SW480 (cell line): ENCODE measurements around the gene ENOX1.
A peak's percentile ranks its signal among the peaks of the same experiment; 100 is the strongest.
"Not testable (repeated sequence)": the region's sequence is repeated elsewhere in the genome, so short reads cannot be mapped to it uniquely, and the experiment has no call there.

Experiments
- DNase-seq: peaks from one replicate; pipeline ENCODE4 v3.0.0-alpha.2; 2016; ENCODE audit warnings: low spot score

ENOX1 gene

GRCh38 chr13:43431290-43431716 lies 355.5 kb downstream of the ENOX1 start:
- DNase-seq = no peak

DNA sequence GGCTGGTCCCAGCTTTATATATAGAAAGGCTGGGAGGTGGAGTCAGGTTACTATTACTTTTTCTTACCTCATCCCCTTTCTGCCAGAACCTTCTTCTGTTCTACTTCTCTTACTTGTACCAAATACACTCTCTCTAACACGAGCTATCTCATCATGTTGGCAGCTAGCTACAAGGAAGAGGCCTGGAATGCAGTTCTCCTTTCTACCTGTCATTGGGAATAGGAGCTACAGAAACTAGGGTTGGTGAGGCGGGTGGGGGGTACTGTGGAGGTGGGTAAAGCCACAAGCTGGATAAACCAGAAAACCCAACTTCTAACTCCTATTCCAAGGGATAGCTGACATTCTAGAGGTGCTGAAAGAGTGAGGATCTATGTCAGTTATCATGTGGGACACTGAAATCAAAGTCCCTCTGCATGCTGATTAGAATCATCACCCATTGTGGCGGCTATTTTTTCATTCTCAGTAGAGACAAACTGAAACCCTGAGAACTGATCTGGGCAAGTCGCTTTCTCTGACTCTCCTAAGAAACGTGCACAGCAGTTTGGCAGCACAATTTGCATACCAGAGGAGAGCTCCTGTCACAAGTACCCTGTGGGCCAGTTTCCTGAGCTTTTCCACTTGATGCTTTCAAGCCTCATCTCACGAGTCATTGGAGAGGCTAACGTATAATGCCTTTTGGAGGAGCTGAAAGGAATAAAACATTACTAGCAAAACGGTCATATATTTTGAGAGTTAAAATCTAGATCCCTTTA lies 358.1 kb downstream of the ENOX1 start:
- no peak for DNase-seq

- DNase-seq = no peak
These were observed 360.4 kb downstream of the ENOX1 start for GRCh38 chr13:43426355-43426754.

DNA sequence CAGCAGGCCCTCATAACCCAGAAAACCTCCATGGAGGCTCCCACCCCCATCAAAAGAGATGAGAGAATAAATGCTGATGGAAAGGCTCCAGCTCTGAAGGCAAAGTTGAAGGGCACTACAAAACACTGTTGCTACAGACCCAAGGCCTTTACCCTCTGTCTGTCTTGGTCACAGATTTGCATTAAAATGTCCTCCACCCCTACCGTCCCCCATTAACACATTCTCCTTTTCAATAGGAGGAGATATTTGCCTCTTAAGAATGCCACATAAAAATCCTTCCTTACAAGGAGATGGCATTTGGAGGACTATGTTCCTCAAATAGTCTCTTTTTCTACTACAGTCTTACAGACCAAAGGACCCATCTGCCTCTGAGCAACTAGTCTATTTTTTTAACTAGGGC lies 361.5 kb downstream of the ENOX1 start:
- no peak for DNase-seq

- DNase-seq = no peak
These were observed 362.4 kb downstream of the ENOX1 start for GRCh38 chr13:43424412-43424811.

DNA sequence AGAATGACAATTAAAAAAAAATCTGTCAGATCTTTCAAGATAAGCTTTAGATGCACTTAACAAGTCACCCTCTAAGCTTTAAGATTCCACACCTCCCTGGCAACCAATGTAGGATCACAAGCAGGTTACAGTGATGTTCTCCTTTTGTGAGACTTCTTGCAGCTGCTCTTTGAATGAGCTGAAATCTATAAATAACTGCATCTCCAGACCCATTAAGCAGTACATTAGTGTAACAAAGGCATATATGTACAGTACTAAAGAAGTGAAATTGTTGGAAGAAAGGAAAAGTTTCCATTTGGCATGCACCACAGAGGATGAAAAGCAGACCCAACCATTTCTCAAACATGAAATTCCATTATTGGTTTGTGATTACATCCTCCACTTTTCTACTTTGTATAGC lies 364.7 kb downstream of the ENOX1 start:
- no peak for DNase-seq

DNA sequence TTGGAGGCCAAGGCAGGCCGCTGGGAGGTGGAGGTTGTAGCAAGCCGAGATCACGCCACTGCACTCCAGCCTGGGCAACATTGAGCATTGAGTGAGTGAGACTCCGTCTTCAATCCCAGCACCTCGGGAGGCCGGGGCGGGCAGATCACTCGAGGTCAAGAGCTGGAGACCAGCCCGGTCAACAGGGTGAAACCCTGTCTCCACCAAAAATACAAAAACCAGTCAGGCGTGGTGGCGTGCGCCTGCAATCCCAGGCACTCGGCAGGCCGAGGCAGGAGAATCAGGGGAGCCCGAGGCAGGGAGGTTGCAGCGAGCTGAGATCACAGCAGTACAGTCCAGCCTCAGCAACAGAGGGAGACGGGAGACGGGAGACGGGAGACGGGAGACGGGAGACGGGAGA lies 369.9 kb downstream of the ENOX1 start:
- DNase-seq = not testable (repeated sequence)

DNA sequence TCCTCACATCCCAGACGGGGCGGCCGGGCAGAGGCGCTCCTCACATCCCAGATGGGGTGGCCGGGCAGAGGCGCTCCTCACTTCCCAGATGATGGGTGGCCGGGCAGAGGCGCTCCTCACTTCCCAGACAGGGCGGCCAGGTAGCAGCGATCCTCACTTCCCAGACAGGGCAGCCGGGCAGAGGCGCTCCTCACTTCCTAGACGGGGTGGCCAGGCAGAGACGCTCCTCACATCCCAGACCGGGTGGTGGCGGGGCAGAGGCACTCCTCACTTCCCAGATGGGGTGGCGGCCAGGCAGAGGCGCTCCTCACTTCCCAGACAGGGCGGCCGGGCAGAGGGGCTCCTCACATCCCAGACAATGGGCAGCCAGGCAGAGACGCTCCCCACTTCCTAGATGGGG lies 370.4 kb downstream of the ENOX1 start:
- DNase-seq = not testable (repeated sequence)

DNA sequence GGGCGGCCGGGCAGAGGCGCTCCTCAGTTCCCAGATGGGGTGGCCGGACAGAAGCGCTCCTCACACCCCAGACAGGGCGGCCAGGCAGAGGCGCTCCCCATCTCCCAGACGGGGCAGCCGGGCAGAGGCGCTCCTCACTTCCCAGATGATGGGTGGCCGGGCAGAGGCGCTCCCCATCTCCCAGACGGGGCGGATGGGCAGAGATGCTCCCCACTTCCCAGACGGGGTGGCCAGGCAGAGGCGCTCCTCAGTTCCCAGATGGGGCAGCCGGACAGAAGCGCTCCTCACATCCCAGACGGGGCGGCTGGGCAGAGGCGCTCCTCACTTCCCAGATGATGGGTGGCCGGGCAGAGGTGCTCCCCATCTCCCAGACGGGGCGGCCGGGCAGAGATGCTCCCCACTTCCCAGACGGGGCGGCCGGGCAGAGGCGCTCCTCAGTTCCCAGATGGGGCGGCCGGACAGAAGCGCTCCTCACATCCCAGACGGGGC lies 370.8 kb downstream of the ENOX1 start:
- not testable (repeated sequence) for DNase-seq

DNA sequence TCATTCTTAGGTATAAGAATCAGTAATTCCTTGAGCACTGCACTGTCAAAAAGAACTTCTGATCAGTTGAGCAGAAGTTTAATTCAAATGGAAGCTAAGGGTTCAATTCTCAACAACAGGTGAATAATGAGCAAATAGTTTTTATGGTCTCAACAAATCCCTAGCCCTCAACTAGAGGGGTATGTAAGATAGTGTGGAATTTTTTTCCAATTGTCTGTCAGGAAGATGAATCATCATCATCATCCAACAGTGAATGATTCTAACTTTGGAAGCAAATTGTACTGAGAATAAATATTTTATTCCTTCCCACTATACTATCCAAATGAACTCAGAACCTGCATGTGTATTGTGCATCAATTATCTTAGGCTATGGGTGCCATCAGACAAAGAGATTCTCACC lies 372.7 kb downstream of the ENOX1 start:
- DNase-seq = no peak

GRCh38 chr13:43411741-43412140 lies 375.0 kb downstream of the ENOX1 start:
- no peak for DNase-seq

GRCh38 chr13:43411211-43411610 lies 375.6 kb downstream of the ENOX1 start:
- DNase-seq = no peak

- no peak for DNase-seq
These were observed 378.5 kb downstream of the ENOX1 start for GRCh38 chr13:43408274-43408673.

DNA sequence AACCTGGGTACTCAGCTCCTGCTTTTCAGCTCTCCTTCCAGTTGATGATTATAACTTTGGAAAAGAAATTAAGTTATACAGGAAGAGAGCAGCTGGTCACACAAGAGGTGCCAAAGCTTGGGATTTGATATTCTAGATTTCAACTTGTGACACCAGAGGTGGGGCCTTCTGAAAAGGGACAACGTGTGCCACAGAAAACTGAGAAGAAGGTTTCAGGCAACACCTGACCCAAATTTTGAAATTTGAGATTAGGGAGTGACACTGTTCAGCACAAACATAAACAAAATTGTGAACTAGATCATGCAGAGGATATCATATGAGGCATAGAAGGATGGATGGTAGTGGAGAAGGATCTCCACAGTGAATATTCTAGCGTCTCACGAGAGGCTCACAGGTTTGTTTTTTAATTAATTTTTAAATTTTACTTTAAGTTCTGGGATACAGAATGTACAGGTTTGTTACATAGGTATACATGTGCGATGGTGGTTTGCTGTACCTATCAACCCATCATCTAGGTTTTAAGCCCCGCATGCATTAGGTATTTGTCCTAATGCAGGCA lies 379.7 kb downstream of the ENOX1 start:
- DNase-seq = no peak

DNA sequence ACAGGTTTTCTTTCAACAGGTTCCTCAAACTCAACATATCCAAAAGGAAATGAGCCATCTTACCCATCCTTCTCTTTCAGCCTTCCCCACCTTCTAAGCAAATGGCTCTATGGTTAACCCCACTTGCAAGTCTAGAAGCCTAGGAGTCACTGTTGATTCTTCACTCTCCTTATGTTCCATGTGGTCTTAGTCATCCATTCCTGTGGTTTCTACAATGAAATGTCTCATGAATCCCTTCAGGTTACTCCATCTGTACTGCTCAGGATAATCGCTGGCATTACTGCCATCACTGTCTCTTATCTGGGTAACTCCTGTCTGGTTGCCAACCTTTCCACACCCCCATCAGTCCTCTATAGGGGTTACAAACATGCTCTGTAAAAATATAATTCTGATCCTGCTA lies 381.3 kb downstream of the ENOX1 start:
- peak; percentile 33 for DNase-seq

DNA sequence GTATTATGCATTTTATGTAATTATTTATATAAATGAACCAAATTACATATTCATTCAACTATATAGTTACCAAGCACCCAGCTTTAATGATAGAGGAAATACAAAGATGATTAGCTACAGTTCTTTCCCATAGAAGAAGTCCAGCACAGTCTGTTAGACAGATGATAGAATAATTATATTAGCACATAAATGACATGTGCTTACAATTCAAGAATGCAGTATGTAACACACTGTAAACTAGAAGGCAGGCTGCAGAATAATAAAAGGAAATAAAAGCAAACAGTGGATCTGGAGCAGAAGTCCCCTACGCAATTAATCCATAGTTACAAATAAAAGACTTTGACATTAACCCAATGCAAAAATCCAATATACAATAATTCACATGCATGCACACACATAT lies 384.4 kb downstream of the ENOX1 start:
- no peak for DNase-seq

- no peak for DNase-seq
These were observed 385.4 kb downstream of the ENOX1 start for GRCh38 chr13:43401361-43401760.

DNA sequence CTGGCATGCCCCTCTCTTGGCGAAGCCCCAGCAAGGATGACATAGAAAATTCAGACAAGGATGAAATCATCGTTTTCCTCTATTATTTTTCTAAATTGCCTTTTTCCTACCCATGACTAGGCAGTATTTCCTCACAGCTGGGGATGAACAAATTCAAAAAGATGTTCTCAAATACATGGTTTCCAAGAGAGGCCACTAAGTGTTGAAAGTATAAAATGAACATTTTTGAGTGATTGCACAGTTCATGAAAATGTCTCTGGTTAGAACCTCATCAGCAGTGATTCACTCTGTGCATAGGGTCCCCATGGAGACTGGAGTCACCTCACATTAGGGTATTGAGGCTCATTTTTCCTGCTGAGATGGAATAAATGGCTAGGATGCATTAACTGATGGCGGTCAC lies 389.7 kb downstream of the ENOX1 start:
- no peak for DNase-seq

GRCh38 chr13:43391036-43391435 lies 395.7 kb downstream of the ENOX1 start:
- no peak for DNase-seq

DNA sequence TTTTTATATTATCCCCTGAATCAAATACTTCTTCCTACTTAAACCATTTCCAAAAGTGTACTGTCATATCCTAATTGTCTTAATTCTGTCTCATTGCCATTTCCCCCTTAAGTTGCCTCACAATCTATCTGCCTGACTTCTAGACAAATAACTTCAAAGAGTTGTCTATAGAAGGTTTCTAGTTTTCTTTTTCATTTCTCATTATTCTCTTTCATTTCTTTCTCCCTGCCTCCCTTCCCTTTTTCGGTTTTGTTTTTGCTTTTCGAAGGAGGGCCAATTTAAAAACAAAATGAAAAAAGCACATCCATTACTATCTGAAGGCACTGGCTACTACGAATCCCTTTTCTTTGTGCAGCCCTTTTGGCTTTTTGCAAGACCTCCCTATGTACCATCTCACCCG lies 396.2 kb downstream of the ENOX1 start:
- no peak for DNase-seq

DNA sequence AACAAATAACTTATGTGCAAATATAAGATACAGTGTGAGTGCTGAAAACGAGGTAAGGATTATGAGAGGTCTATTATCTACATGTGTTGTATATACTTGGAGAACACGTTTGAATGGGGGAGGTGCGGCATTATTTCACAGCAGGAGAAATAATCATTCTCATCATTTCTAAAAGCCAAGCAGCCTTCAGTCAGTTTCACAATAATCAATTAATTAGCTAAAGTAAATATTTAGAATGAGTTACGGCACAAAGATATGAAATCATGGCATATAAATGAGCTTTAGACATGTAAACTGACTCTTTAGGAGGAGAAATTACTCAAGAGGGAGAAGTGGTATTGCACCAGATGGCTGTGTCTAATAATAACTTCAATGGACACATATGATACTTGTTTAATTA lies 396.8 kb downstream of the ENOX1 start:
- no peak for DNase-seq

DNA sequence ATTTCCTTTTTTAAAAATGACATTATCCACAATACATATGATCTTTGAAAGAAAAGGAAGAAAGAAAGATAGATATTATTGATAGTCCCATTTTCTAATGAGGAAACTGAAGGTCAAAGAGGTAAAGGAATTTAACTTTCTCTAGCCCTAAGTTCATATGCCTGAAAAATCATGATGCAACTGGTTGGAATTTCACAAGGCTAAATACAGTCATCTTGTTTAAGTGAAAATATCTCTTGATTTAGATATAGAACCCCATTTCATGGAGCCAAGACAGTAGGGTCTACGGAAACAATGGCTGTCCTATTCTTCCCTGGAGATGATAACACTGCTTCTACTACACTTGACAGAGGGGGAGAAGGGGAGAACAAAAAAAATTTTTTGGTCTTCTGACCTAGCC lies 397.2 kb downstream of the ENOX1 start:
- no peak for DNase-seq

DNA sequence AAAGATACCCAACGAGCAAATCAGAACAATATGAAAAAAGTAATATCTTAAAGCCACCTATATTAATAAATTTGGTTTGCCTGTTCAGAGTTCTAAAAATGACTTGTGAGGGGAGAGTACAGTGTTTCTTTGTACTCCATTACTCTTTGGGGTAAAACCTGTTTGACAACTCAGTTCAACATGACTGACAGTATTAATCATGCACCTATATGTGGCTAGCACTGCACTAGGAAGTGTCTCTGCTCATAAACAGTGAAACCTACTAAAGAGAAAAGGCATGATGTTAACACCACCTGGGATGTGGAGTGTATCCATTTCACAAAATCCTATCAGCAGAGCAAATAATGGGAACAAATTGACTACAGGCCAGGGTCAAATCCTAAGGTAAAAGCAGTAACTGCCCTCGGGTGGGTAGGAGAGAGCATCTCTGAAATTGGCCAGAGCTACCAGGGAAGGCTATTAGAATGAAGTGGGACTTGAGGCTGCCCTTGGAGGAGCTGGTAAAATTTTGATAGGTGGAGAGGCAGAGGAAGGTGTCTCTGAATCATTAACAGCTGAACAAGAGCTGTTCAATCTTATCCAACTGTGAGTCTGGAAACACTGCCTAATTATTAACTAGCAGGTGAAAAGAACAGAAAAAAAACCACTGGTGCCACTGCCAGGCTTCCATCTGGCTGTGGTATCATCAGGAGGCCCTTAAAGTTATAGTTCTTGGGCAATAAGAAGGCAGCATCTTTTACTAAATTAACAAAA lies 398.3 kb downstream of the ENOX1 start:
- peak; percentile 20 for DNase-seq
